ENCODE measurements around the gene GMDS. TPM values are rescaled to one million over a fixed set of nuclear protein-coding genes. Genes with fewer than 3 reads are reported as not detected.

GMDS gene
- total and polyA plus RNA-seq, 2 of the 13 experiments (the other 11 are each of a cell fraction or from before 2014, with no cell fraction given) = 64.4 to 112 TPM

DNA sequence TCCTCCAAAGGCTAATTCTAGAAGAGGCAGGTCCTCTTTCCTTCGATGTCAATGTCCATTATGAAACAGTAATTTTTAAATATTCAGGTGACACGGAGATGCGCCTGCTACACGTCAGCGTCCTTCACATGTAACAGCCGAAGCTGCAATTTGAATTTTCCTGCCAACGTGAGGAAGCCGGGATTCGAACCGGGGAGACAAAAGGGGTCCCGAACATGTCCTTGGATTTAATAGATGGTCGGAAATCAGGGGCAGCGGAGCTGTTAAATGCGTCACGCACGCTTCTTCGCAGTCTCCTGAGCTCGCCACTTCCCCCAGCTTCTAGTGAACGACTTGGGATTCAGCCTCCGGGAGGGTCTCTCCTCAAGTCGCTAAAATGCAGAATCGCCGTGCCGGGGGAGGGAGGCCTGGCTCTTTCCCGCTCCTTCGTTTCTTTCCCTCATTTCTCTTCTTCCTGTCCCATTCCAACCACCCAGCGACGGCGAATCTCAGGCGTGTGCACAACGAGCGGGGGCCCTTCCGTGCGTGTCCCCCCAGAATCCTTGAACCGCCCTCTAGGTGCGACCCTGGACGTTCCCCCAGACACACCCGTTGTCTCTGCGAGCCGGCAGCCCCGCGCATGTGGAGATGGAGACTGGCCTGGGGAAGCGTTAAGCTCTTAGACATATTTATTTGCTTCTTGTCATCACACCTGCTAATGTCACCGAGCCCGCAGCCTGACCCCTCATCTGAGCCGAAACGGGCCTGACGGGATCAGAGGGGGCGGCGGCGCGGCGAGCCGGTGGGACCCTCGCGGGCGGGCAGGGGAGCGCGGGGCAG, 637.0 kb downstream of the GMDS start (continued):
- TF ChIP-seq ZNF616 (CRISPR knock-in tag; IDR thresholded peaks at IDR 0.05; ENCODE audit: low read depth) = no peak
- TF ChIP-seq, protein P1, sequence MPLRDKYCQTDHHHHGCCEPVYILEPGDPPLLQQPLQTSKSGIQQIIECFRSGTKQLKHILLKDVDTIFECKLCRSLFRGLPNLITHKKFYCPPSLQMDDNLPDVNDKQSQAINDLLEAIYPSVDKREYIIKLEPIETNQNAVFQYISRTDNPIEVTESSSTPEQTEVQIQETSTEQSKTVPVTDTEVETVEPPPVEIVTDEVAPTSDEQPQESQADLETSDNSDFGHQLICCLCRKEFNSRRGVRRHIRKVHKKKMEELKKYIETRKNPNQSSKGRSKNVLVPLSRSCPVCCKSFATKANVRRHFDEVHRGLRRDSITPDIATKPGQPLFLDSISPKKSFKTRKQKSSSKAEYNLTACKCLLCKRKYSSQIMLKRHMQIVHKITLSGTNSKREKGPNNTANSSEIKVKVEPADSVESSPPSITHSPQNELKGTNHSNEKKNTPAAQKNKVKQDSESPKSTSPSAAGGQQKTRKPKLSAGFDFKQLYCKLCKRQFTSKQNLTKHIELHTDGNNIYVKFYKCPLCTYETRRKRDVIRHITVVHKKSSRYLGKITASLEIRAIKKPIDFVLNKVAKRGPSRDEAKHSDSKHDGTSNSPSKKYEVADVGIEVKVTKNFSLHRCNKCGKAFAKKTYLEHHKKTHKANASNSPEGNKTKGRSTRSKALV (CRISPR knock-in tag; IDR thresholded peaks at IDR 0.05) = peak; percentile 14; the same call in 1 of the 2 replicates
- no peak for TF ChIP-seq NFATC3 (CRISPR knock-in tag; IDR thresholded peaks at IDR 0.05)
- TF ChIP-seq, protein P2, sequence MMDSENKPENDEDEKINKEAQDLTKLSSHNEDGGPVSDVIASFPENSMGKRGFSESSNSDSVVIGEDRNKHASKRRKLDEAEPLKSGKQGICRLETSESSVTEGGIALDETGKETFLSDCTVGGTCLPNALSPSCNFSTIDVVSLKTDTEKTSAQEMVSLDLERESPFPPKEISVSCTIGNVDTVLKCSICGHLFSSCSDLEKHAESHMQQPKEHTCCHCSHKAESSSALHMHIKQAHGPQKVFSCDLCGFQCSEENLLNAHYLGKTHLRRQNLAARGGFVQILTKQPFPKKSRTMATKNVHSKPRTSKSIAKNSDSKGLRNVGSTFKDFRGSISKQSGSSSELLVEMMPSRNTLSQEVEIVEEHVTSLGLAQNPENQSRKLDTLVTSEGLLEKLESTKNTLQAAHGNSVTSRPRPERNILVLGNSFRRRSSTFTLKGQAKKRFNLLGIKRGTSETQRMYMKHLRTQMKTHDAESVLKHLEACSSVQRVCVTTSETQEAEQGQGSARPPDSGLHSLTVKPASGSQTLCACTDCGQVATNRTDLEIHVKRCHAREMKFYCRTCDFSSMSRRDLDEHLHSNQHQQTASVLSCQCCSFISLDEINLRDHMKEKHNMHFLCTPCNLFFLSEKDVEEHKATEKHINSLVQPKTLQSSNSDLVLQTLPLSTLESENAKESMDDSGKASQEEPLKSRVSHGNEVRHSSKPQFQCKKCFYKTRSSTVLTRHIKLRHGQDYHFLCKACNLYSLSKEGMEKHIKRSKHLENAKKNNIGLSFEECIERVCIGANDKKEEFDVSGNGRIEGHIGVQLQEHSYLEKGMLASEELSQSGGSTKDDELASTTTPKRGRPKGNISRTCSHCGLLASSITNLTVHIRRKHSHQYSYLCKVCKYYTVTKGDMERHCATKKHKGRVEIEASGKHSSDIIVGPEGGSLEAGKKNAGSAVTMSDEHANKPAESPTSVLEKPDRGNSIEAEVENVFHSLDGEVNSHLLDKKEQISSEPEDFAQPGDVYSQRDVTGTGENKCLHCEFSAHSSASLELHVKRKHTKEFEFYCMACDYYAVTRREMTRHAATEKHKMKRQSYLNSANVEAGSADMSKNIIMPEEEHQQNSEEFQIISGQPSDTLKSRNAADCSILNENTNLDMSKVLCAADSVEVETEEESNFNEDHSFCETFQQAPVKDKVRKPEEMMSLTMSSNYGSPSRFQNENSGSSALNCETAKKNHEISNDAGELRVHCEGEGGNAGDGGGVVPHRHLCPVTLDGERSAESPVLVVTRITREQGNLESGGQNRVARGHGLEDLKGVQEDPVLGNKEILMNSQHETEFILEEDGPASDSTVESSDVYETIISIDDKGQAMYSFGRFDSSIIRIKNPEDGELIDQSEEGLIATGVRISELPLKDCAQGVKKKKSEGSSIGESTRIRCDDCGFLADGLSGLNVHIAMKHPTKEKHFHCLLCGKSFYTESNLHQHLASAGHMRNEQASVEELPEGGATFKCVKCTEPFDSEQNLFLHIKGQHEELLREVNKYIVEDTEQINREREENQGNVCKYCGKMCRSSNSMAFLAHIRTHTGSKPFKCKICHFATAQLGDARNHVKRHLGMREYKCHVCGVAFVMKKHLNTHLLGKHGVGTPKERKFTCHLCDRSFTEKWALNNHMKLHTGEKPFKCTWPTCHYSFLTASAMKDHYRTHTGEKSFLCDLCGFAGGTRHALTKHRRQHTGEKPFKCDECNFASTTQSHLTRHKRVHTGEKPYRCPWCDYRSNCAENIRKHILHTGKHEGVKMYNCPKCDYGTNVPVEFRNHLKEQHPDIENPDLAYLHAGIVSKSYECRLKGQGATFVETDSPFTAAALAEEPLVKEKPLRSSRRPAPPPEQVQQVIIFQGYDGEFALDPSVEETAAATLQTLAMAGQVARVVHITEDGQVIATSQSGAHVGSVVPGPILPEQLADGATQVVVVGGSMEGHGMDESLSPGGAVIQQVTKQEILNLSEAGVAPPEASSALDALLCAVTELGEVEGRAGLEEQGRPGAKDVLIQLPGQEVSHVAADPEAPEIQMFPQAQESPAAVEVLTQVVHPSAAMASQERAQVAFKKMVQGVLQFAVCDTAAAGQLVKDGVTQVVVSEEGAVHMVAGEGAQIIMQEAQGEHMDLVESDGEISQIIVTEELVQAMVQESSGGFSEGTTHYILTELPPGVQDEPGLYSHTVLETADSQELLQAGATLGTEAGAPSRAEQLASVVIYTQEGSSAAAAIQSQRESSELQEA (CRISPR knock-in tag; IDR thresholded peaks at IDR 0.05; ENCODE audit: not compliant biosample characterization) = no peak
- peak; percentile 97 for TF ChIP-seq CBX2 (IDR thresholded peaks at IDR 0.05; ENCODE audit: low read depth, low read length)
- TF ChIP-seq CBX2 (CRISPR knock-in tag; IDR thresholded peaks at IDR 0.05; ENCODE audit: low read depth) = peak; percentile 88
- no peak for TF ChIP-seq ERF (CRISPR knock-in tag; IDR thresholded peaks at IDR 0.05)
- 0 out of 2 replicates have a peak, but pooled peaks have one; percentile 2 for TF ChIP-seq TAF1 (CRISPR knock-in tag; IDR thresholded peaks at IDR 0.05)
- TF ChIP-seq, protein P3, sequence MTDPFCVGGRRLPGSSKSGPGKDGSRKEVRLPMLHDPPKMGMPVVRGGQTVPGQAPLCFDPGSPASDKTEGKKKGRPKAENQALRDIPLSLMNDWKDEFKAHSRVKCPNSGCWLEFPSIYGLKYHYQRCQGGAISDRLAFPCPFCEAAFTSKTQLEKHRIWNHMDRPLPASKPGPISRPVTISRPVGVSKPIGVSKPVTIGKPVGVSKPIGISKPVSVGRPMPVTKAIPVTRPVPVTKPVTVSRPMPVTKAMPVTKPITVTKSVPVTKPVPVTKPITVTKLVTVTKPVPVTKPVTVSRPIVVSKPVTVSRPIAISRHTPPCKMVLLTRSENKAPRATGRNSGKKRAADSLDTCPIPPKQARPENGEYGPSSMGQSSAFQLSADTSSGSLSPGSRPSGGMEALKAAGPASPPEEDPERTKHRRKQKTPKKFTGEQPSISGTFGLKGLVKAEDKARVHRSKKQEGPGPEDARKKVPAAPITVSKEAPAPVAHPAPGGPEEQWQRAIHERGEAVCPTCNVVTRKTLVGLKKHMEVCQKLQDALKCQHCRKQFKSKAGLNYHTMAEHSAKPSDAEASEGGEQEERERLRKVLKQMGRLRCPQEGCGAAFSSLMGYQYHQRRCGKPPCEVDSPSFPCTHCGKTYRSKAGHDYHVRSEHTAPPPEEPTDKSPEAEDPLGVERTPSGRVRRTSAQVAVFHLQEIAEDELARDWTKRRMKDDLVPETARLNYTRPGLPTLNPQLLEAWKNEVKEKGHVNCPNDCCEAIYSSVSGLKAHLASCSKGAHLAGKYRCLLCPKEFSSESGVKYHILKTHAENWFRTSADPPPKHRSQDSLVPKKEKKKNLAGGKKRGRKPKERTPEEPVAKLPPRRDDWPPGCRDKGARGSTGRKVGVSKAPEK (CRISPR knock-in tag; IDR thresholded peaks at IDR 0.05; ENCODE audit: borderline replicate concordance) = no peak
- no peak for TF ChIP-seq ZNF292 (CRISPR knock-in tag; IDR thresholded peaks at IDR 0.05; ENCODE audit: borderline replicate concordance, low read depth)
- TF ChIP-seq FOXP1 (IDR thresholded peaks at IDR 0.05) = no peak
- TF ChIP-seq FOXP1 (CRISPR knock-in tag; IDR thresholded peaks at IDR 0.05) = no peak
- peak; percentile 93 for TF ChIP-seq EZH2 (conservative IDR thresholded peaks at IDR 0.05; ENCODE audit: low read depth, low read length)
- TF ChIP-seq, protein P4, sequence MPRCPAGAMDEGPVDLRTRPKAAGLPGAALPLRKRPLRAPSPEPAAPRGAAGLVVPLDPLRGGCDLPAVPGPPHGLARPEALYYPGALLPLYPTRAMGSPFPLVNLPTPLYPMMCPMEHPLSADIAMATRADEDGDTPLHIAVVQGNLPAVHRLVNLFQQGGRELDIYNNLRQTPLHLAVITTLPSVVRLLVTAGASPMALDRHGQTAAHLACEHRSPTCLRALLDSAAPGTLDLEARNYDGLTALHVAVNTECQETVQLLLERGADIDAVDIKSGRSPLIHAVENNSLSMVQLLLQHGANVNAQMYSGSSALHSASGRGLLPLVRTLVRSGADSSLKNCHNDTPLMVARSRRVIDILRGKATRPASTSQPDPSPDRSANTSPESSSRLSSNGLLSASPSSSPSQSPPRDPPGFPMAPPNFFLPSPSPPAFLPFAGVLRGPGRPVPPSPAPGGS (CRISPR knock-in tag; IDR thresholded peaks at IDR 0.05) = 0 out of 2 replicates have a peak, but pooled peaks have one; percentile 43
